Astrocyte (in vitro differentiated cells and primary cell): Measurements from ENCODE around the gene RRP36.

Source experiments
- EZH2 ChIP-seq: IDR thresholded peaks from 2 replicates; pipeline ENCODE4 v1.6.1; 2012; ENCODE audit warnings: mild to moderate bottlenecking, low read length, inconsistent platforms; ENCODE audit not compliant: insufficient read depth
- TF ChIP-seq, protein P1 (sequence below): IDR thresholded peaks from 2 replicates; pipeline ENCODE4 v1.5.1; 2011; ENCODE audit warnings: low read depth, mild to moderate bottlenecking, inconsistent platforms, low read length, moderate library complexity; ENCODE audit not compliant: insufficient read depth

GRCh38 chr6:43037706-43038105, 16.3 kb downstream of the RRP36 start:
- TF ChIP-seq, protein P1, sequence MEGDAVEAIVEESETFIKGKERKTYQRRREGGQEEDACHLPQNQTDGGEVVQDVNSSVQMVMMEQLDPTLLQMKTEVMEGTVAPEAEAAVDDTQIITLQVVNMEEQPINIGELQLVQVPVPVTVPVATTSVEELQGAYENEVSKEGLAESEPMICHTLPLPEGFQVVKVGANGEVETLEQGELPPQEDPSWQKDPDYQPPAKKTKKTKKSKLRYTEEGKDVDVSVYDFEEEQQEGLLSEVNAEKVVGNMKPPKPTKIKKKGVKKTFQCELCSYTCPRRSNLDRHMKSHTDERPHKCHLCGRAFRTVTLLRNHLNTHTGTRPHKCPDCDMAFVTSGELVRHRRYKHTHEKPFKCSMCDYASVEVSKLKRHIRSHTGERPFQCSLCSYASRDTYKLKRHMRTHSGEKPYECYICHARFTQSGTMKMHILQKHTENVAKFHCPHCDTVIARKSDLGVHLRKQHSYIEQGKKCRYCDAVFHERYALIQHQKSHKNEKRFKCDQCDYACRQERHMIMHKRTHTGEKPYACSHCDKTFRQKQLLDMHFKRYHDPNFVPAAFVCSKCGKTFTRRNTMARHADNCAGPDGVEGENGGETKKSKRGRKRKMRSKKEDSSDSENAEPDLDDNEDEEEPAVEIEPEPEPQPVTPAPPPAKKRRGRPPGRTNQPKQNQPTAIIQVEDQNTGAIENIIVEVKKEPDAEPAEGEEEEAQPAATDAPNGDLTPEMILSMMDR, result no peak
- TF ChIP-seq EZH2, result no peak
